PC-3 (cell line): ENCODE data around the gene MRPS27. TPM values are rescaled to one million over a fixed set of nuclear protein-coding genes. Genes with fewer than 3 reads are reported as not detected.
"Not testable (repeated sequence)": the region's sequence is repeated elsewhere in the genome, so short reads cannot be mapped to it uniquely, and the experiment has no call there.

Source experiments
- ATAC-seq: fragments of 200-7000 bp; cut with Tn5 transposase; 2 replicates; pipeline ENCODE4 v1.9.1; 2020; ENCODE audit warnings: mild to moderate bottlenecking, moderate library complexity
- BruUV-seq: library from RNA; stranded (reverse); fragments of 400-500 nt; replicated peaks from 2 replicates; lab custom pipeline; 2021; lab: Mats Ljungman, UMichigan
- CTCF ChIA-PET: fragments of 300-600 bp; sonication (Branson Sonifier 250); formaldehyde crosslinking; loops from one replicate; lab custom pipeline; 2022; ENCODE audit warnings: antibody characterized with exemption; lab: Charles Lee
- POLR2A ChIA-PET: fragments of 300-600 bp; sonication (Branson Sonifier 250); formaldehyde crosslinking; loops from one replicate; lab custom pipeline; 2022; ENCODE audit warnings: antibody characterized with exemption; ENCODE audit not compliant: unreplicated experiment; lab: Charles Lee
- DNase-seq: peaks from one replicate; pipeline ENCODE4 v3.0.0-alpha.2; 2015
- H2AFZ ChIP-seq: fragments of 300-600 bp; sonication (generic); 2 replicates; pipeline ENCODE4 v1.6.0; 2016; ENCODE audit warnings: antibody characterized with exemption, low read length
- H3F3A ChIP-seq: fragments of 300-600 bp; sonication (generic); one replicate; pipeline ENCODE4 v1.6.0; 2017; ENCODE audit warnings: antibody characterized with exemption, low read length, control low read depth, mild to moderate bottlenecking; ENCODE audit not compliant: unreplicated experiment
- H3K27ac ChIP-seq: fragments of 300-600 bp; sonication (generic); 2 replicates; pipeline ENCODE4 v1.5.1; 2016; ENCODE audit warnings: mild to moderate bottlenecking, low read length
- H3K27me3 ChIP-seq: fragments of 300-600 bp; sonication (generic); 2 replicates; pipeline ENCODE4 v1.6.1; 2016; ENCODE audit warnings: low read length, mixed read lengths
- H3K36me3 ChIP-seq: fragments of 300-600 bp; sonication (generic); 2 replicates; pipeline ENCODE4 v1.6.1; 2016; ENCODE audit warnings: low read depth, mixed run types, low read length, mixed read lengths
- H3K4me1 ChIP-seq: fragments of 300-600 bp; sonication (generic); 2 replicates; pipeline ENCODE4 v1.5.1; 2016; ENCODE audit warnings: low read length; ENCODE audit not compliant: insufficient read depth
- H3K4me2 ChIP-seq: fragments of 300-600 bp; sonication (generic); 2 replicates; pipeline ENCODE4 v1.6.0; 2016; ENCODE audit warnings: low read length
- H3K4me3 ChIP-seq: fragments of 300-600 bp; sonication (generic); 2 replicates; pipeline ENCODE4 v1.5.1; 2016; ENCODE audit warnings: mild to moderate bottlenecking, low read length, mixed read lengths
- H3K79me2 ChIP-seq: fragments of 300-600 bp; sonication (generic); 2 replicates; pipeline ENCODE4 v1.6.1; 2017; ENCODE audit warnings: low read length, mixed read lengths
- H3K9ac ChIP-seq: fragments of 300-600 bp; sonication (generic); 2 replicates; pipeline ENCODE4 v1.6.0; 2016; ENCODE audit warnings: mild to moderate bottlenecking, low read length
- H3K9me2 ChIP-seq: fragments of 300-600 bp; sonication (generic); replicated peaks from 2 replicates; pipeline ENCODE4 v1.6.1; 2016; ENCODE audit warnings: mixed run types, low read length, mixed read lengths
- H3K9me3 ChIP-seq: fragments of 300-600 bp; sonication (generic); 2 replicates; pipeline ENCODE4 v1.6.1; 2016; ENCODE audit warnings: low read length, mixed read lengths
- H4K20me1 ChIP-seq: fragments of 300-600 bp; sonication (generic); 2 replicates; pipeline ENCODE4 v1.6.1; 2016; ENCODE audit warnings: low read length, mixed read lengths
- CTCF ChIP-seq: fragments of 300-600 bp; sonication (generic); conservative IDR thresholded peaks from 2 replicates; pipeline ENCODE4 v1.5.1; 2017; ENCODE audit warnings: antibody characterized with exemption, low read depth, mild to moderate bottlenecking, low read length
- EZH2 ChIP-seq: fragments of 300-600 bp; sonication (generic); IDR thresholded peaks from one replicate; pipeline ENCODE4 v1.6.1; 2017; ENCODE audit warnings: antibody characterized with exemption, mild to moderate bottlenecking, low read length; ENCODE audit not compliant: unreplicated experiment
- EZH2phosphoT487 ChIP-seq: fragments of 300-600 bp; sonication (generic); IDR thresholded peaks from 2 replicates; pipeline ENCODE4 v1.6.1; 2018; ENCODE audit warnings: mild to moderate bottlenecking, antibody characterized with exemption, low read length, borderline replicate concordance
- intact Hi-C: fragments of 100-400 bp; cut with micrococcal nuclease; formaldehyde crosslinking; loops from 2 replicates; pipeline ENCODE4 v1.9.0; 2023
- microRNA-seq: library from miRNA; unstranded; fragments of <30 nt; microRNA quantifications from one replicate; pipeline ENCODE4 v1.1.0, GENCODE V29; 2020; ENCODE audit not compliant: unreplicated experiment
- total RNA-seq: library from RNA; depleted of rRNA; stranded (reverse); fragments of >200 nt; gene quantifications from 2 replicates; pipeline ENCODE4 v1.2.3, GENCODE V29; 2014; rRNA removed

The MRPS27 gene
- total RNA-seq, 1 experiment from 2014 or later = 59.0 TPM

GRCh38 chr5:72171667-72172066 lies 148.4 kb downstream of the MRPS27 start:
- H3K4me2 ChIP-seq = no peak overlapping the region
- no peaks in the 10 kb centered on the region for H3K79me2 ChIP-seq
- intact Hi-C loops = no loop called here
- no peaks in the 10 kb centered on the region for H3K9me2 ChIP-seq
- no TSS peak for BruUV-seq
- H2AFZ ChIP-seq = no peak overlapping the region
- no peaks in the 10 kb centered on the region for H3K9me3 ChIP-seq
- no peak for TF ChIP-seq EZH2phosphoT487
- no peak for TF ChIP-seq CTCF
- TF ChIP-seq EZH2 = no peak
- H4K20me1 ChIP-seq = no peaks in the 10 kb centered on the region
- H3K4me3 ChIP-seq = no peak overlapping the region
- H3K36me3 ChIP-seq = no peaks in the 10 kb centered on the region
- POLR2A ChIA-PET = no interaction called here
- H3K27me3 ChIP-seq = no peaks in the 10 kb centered on the region
- ATAC-seq = no peak
- no peaks in the 10 kb centered on the region for H3K4me1 ChIP-seq
- DNase-seq = no peak
- H3K9ac ChIP-seq = no peak overlapping the region
- H3F3A ChIP-seq = no peaks in the 10 kb centered on the region
- no peak overlapping the region for H3K27ac ChIP-seq
- CTCF ChIA-PET = no interaction called here

GRCh38 chr5:72171181-72171580 lies 148.9 kb downstream of the MRPS27 start:
- H3K79me2 ChIP-seq, H3K36me3 ChIP-seq, H3K4me1 ChIP-seq, ATAC-seq, H3K9me2 ChIP-seq, H3K9me3 ChIP-seq, DNase-seq, H3K27ac ChIP-seq, H3K27me3 ChIP-seq, H3F3A ChIP-seq, H3K4me2 ChIP-seq, H4K20me1 ChIP-seq, BruUV-seq, H2AFZ ChIP-seq, H3K4me3 ChIP-seq, H3K9ac ChIP-seq, CTCF ChIA-PET, POLR2A ChIA-PET, intact Hi-C loops: not testable (repeated sequence)

- no peaks in the 10 kb centered on the region for H4K20me1 ChIP-seq
- H3K4me3 ChIP-seq = no peak overlapping the region
- H3K27me3 ChIP-seq = no peaks in the 10 kb centered on the region
- no peak overlapping the region for H3K9ac ChIP-seq
- ATAC-seq (no peak), DNase-seq (no peak)
- POLR2A ChIA-PET = no interaction called here
- BruUV-seq = no TSS peak
- H3K9me3 ChIP-seq = no peaks in the 10 kb centered on the region
- TF ChIP-seq CTCF (no peak), EZH2phosphoT487 (no peak), EZH2 (no peak)
- no peaks in the 10 kb centered on the region for H3K9me2 ChIP-seq
- no peaks in the 10 kb centered on the region for H3K36me3 ChIP-seq
- CTCF ChIA-PET = no interaction called here
- no peak overlapping the region for H3K4me2 ChIP-seq
- H3K27ac ChIP-seq = no peak overlapping the region
- no peaks in the 10 kb centered on the region for H3F3A ChIP-seq
- intact Hi-C loops = no loop called here
- H2AFZ ChIP-seq = no peak overlapping the region
- no peaks in the 10 kb centered on the region for H3K4me1 ChIP-seq
- H3K79me2 ChIP-seq = no peaks in the 10 kb centered on the region
These were observed 149.9 kb downstream of the MRPS27 start for GRCh38 chr5:72170101-72170500.

Small RNA genes lying within 50 kb of the gene (microRNA-seq; reads per million reads assigned to microRNA genes)
- gene MIR4803 = not detected

Other genes starting within 250 kb of the MRPS27 start
- 12.8 and 18.2 TPM in 2 replicates for gene MAP1B, start 212.8 kb downstream of the MRPS27 start, total RNA-seq
- 3.4 and 6.0 TPM in 2 replicates for gene PTCD2, start 133 bp upstream of the MRPS27 start, total RNA-seq
- gene ZNF366, start 187.2 kb upstream of the MRPS27 start, total RNA-seq = not detected in 2 replicates